Parathyroid adenoma (tissue), 2 donors: Measurements from ENCODE around the gene KCNJ16.

Experiments used
- H2AFZ ChIP-seq: fragments of 300-600 bp; sonication (generic); one replicate; pipeline ENCODE4 v1.7.0; 2017; ENCODE audit warnings: antibody characterized with exemption, mild to moderate bottlenecking
- H3K27ac ChIP-seq: fragments of 300-600 bp; sonication (generic); one replicate; pipeline ENCODE4 v1.7.0; 2017
- H3K27me3 ChIP-seq: fragments of 300-600 bp; sonication (generic); one replicate; pipeline ENCODE4 v1.7.0; 2017; ENCODE audit warnings: low read length; ENCODE audit not compliant: control insufficient read depth, insufficient read depth
- H3K36me3 ChIP-seq: fragments of 300-600 bp; sonication (generic); one replicate; pipeline ENCODE4 v1.7.0; 2017; ENCODE audit warnings: low read length; ENCODE audit not compliant: control insufficient read depth, insufficient read depth
- H3K4me1 ChIP-seq: fragments of 300-600 bp; sonication (generic); one replicate; pipeline ENCODE4 v1.7.0; 2017; ENCODE audit warnings: control low read depth
- H3K4me2 ChIP-seq: fragments of 300-600 bp; sonication (generic); one replicate; pipeline ENCODE4 v1.7.0; 2017; ENCODE audit warnings: low read length
- H3K4me3 ChIP-seq: fragments of 300-600 bp; sonication (generic); one replicate; pipeline ENCODE4 v1.7.0; 2017; ENCODE audit warnings: low read depth, low read length
- H3K79me2 ChIP-seq: fragments of 300-600 bp; sonication (generic); one replicate; pipeline ENCODE4 v1.7.0; 2017; ENCODE audit warnings: control low read depth
- H3K9ac ChIP-seq: fragments of 300-600 bp; sonication (generic); one replicate; pipeline ENCODE4 v1.7.0; 2017; ENCODE audit warnings: mild to moderate bottlenecking
- H3K9me3 ChIP-seq: fragments of 300-600 bp; sonication (generic); one replicate; pipeline ENCODE4 v1.7.0; 2017; ENCODE audit warnings: low read length; ENCODE audit not compliant: control insufficient read depth
- TF ChIP-seq, protein P1 (sequence below): fragments of 300-600 bp; sonication (generic); IDR thresholded peaks from one replicate; pipeline ENCODE4 v1.7.0; 2017; ENCODE audit warnings: antibody characterized with exemption, mild to moderate bottlenecking
- donor health status: primary hyperparathyroidism.

Gene KCNJ16

DNA sequence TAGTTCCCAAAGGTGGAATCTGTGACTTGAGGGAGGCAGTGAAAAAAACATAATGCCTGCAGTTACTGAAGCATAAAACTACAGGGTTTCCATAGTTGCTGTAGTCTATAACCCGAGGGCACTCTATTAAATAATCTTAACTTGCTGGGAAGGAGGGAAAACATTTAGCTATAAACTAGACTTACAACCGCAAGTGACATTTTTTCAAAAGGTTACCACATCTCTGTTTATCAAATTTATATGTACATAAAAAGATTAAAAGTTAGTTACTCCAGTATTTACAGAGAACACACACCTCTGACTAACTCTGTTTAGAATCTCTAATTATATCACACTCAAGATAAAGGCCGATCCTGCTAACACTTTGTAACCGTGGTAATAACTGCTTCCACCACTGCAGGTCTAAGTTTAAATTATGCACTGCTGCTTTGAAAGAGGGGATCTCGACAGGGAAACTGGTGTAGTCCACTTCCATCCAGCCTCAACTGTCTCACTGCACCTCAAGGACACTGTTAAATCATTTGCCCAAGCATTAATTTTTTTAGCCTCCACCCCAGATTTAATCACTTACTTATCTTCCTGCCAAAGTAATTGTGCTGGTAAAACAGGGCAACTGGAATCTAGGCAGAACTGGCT is 14.6 kb downstream of the KCNJ16 start:
- peaks cover 40% of the 10 kb centered on the region for H3K4me1 ChIP-seq
- TF ChIP-seq, protein P1, sequence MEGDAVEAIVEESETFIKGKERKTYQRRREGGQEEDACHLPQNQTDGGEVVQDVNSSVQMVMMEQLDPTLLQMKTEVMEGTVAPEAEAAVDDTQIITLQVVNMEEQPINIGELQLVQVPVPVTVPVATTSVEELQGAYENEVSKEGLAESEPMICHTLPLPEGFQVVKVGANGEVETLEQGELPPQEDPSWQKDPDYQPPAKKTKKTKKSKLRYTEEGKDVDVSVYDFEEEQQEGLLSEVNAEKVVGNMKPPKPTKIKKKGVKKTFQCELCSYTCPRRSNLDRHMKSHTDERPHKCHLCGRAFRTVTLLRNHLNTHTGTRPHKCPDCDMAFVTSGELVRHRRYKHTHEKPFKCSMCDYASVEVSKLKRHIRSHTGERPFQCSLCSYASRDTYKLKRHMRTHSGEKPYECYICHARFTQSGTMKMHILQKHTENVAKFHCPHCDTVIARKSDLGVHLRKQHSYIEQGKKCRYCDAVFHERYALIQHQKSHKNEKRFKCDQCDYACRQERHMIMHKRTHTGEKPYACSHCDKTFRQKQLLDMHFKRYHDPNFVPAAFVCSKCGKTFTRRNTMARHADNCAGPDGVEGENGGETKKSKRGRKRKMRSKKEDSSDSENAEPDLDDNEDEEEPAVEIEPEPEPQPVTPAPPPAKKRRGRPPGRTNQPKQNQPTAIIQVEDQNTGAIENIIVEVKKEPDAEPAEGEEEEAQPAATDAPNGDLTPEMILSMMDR: no peak

DNA sequence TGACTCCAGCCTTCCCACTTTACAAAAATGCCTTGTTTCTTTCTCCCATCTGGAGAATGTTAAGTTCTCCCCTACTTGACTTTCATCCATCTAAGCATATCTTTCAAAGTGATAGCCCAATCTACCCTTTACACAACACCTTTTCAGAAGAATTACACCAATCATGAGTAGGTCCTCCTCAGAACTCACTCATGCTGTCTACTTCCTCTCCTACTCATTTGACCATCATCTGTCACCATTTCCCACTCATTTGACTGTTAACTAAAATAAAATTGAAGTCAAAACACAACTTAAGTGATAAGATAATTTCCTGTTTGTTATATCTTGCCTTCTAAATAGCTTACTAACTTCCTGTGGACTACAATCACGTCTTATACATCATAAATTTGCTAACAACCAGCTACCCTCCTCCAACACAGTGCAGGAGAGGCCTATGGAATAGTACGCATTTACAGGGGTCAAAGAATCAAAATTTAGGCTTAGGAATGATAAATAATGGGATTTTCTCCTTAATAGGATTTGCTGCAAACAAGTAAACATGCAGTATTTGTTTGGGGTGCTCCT is 16.1 kb downstream of the KCNJ16 start:
- no peak overlapping the region for H3K9ac ChIP-seq
- H3K9me3 ChIP-seq: no peaks in the 10 kb centered on the region
- no peak overlapping the region for H3K4me3 ChIP-seq
- no peak overlapping the region for H3K27ac ChIP-seq
- H3K36me3 ChIP-seq: no peaks in the 10 kb centered on the region
- TF ChIP-seq, protein P1: no peak
- H3K79me2 ChIP-seq: peaks cover 41% of the 10 kb centered on the region
- no peaks in the 10 kb centered on the region for H3K27me3 ChIP-seq
- H3K4me1 ChIP-seq: peaks cover 42% of the 10 kb centered on the region
- no peak overlapping the region for H2AFZ ChIP-seq
- no peak overlapping the region for H3K4me2 ChIP-seq

More for the DNA sequence above, 14.6 kb downstream of the KCNJ16 start:
- H3K4me3 ChIP-seq: peak overlapping the region; percentile 15
- H3K27ac ChIP-seq: peak overlapping the region; percentile 50
- H3K9me3 ChIP-seq: no peaks in the 10 kb centered on the region
- H3K9ac ChIP-seq: no peak overlapping the region
- no peaks in the 10 kb centered on the region for H3K27me3 ChIP-seq
- peak overlapping the region; percentile 51 for H3K4me2 ChIP-seq
- H3K79me2 ChIP-seq: peaks cover 48% of the 10 kb centered on the region
- H2AFZ ChIP-seq: no peak overlapping the region
- no peaks in the 10 kb centered on the region for H3K36me3 ChIP-seq

DNA sequence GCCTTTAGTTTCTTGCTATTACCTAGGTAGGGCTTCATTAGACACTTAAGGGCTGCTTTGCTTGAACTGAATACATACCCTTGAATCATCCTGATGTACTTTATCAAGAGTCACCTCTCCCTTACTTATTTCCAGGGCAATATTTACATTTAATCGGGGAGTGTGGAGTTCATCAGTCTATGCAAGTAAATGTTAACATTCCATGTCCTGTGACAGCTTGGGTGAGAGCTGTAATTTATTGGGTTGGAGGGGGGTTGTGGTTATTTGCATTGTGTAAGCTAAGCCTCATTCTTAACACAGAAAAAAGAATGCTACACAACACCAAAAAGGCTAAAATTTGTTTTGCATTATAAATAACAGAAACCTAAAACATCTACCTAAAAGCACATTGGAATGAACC is 16.7 kb downstream of the KCNJ16 start:
- Histone ChIP-seq H3K4me1 (peaks cover 43% of the 10 kb centered on the region), H2AFZ (no peak overlapping the region), H3K9me3 (no peaks in the 10 kb centered on the region), H3K4me2 (no peak overlapping the region), H3K36me3 (no peaks in the 10 kb centered on the region), H3K9ac (no peak overlapping the region), H3K27me3 (no peaks in the 10 kb centered on the region), H3K27ac (no peak overlapping the region), H3K4me3 (no peak overlapping the region), H3K79me2 (peaks cover 41% of the 10 kb centered on the region)
- TF ChIP-seq, protein P1: no peak

DNA sequence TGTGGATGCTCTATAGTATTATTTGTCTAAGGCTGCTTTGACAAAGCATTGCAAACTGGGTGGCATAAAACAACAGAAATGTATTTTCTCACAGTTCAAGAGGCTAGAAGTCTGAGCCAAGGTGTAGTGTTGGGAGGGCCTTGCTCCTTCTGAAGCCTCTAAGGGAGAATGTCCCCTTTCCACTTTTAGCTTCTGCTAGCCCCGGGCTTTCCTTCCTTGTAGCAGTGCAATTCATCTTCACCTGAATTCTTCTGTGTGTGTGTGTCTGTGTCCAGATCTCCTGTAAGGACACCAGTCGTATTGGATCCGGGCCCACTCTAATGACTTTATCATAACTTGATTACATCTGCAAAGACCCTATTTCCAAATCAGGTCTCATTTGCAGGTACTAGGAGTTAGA is 18.1 kb downstream of the KCNJ16 start:
- Histone ChIP-seq H3K4me2 (no peak overlapping the region), H3K27ac (no peak overlapping the region), H3K4me1 (peaks cover 51% of the 10 kb centered on the region), H3K4me3 (no peak overlapping the region), H3K36me3 (no peaks in the 10 kb centered on the region), H3K9ac (no peak overlapping the region), H3K79me2 (peaks cover 35% of the 10 kb centered on the region), H2AFZ (no peak overlapping the region), H3K27me3 (no peaks in the 10 kb centered on the region), H3K9me3 (no peaks in the 10 kb centered on the region)
- TF ChIP-seq, protein P1: no peak

DNA sequence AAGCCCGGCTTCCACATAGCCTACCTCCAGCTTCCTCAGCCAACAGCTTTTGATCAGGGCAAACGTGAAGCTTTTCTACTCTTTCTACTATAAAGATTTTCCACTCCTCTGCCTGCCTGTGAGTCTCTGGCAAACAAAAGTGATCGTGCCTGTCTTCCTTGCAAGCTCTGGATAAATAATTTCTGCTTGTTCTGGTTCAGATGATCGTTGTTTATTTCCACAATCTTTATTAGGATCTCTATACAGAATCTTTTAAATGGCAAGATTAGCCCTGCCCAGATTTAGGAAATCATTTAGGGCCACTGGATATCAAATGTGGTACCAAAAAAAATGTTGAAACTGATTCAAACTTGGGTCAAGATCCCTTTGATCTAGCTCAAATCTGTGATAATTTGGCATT is 20.4 kb downstream of the KCNJ16 start:
- Histone ChIP-seq H3K4me1 (peaks cover 49% of the 10 kb centered on the region), H3K4me2 (no peak overlapping the region), H2AFZ (no peak overlapping the region), H3K36me3 (no peaks in the 10 kb centered on the region), H3K9ac (no peak overlapping the region), H3K27ac (peak overlapping the region; percentile 17), H3K79me2 (peaks cover 34% of the 10 kb centered on the region), H3K9me3 (no peaks in the 10 kb centered on the region), H3K27me3 (no peaks in the 10 kb centered on the region), H3K4me3 (no peak overlapping the region)
- TF ChIP-seq, protein P1: no peak
